Suprapubic skin (tissue), 4 donors: ENCODE measurements around the gene ANXA4.

ENCODE experiments used
- EP300 ChIP-seq: sonication (generic); formaldehyde crosslinking; IDR thresholded peaks from one replicate; pipeline ENCODE4 v1.6.1; 2017; ENCODE audit warnings: antibody characterized with exemption
- POLR2AphosphoS5 ChIP-seq, 3 donors: sonication (generic); formaldehyde crosslinking; IDR thresholded peaks; one replicate each; pipeline ENCODE4 v1.6.1; 2017; ENCODE audit warnings: antibody characterized with exemption in 3 of 3
- TF ChIP-seq, protein P1 (sequence below), 2 donors: fragments of 200-600 bp in 1 of 2; fragments of 450-650 bp in 1 of 2; sonication (generic) in 1 of 2; IDR thresholded peaks; one replicate each; pipeline ENCODE4 v1.5.1; 2016 to 2019; ENCODE audit warnings: antibody characterized with exemption in 2 of 2, mild to moderate bottlenecking in 1 of 2, moderate library complexity in 1 of 2

DNA sequence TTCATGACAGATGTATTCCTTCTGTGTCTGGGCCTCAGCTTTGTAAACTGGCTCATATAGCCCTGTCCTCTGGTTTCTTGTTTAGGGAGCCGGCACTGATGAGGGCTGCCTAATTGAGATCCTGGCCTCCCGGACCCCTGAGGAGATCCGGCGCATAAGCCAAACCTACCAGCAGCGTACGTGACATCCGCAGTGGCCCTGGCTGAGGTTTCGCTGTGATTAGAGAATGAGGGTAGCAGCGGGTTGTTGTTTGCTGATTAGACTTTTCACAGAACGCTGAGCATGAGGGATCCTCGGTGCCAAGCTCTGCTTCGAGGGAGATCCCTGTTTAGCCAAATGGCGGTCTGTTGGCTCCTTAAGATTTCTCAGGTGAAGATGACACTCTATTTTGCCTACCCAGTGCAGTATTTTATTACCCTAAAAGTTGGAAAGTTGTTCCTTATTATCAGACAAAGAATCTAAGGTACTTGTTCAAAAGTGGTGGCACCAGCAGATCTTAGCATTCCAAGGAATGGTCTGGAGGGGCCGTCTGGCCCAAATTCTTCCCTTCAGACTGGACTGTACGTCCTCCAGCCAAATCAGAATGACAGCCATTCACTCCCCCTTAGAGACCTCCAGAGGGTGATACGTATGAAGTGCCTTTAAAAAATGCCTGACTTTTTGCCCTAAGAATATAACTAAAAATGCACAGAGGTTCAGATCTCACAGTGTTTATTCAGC is 66.0 kb downstream of the ANXA4 start:
- TF ChIP-seq, protein P1, sequence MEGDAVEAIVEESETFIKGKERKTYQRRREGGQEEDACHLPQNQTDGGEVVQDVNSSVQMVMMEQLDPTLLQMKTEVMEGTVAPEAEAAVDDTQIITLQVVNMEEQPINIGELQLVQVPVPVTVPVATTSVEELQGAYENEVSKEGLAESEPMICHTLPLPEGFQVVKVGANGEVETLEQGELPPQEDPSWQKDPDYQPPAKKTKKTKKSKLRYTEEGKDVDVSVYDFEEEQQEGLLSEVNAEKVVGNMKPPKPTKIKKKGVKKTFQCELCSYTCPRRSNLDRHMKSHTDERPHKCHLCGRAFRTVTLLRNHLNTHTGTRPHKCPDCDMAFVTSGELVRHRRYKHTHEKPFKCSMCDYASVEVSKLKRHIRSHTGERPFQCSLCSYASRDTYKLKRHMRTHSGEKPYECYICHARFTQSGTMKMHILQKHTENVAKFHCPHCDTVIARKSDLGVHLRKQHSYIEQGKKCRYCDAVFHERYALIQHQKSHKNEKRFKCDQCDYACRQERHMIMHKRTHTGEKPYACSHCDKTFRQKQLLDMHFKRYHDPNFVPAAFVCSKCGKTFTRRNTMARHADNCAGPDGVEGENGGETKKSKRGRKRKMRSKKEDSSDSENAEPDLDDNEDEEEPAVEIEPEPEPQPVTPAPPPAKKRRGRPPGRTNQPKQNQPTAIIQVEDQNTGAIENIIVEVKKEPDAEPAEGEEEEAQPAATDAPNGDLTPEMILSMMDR (IDR thresholded peaks at IDR 0.05) = no peak
- TF ChIP-seq POLR2AphosphoS5 (IDR thresholded peaks at IDR 0.05) (no peak), EP300 (no peak)
